ENCODE results near the gene HS1BP3.

Gene HS1BP3

DNA sequence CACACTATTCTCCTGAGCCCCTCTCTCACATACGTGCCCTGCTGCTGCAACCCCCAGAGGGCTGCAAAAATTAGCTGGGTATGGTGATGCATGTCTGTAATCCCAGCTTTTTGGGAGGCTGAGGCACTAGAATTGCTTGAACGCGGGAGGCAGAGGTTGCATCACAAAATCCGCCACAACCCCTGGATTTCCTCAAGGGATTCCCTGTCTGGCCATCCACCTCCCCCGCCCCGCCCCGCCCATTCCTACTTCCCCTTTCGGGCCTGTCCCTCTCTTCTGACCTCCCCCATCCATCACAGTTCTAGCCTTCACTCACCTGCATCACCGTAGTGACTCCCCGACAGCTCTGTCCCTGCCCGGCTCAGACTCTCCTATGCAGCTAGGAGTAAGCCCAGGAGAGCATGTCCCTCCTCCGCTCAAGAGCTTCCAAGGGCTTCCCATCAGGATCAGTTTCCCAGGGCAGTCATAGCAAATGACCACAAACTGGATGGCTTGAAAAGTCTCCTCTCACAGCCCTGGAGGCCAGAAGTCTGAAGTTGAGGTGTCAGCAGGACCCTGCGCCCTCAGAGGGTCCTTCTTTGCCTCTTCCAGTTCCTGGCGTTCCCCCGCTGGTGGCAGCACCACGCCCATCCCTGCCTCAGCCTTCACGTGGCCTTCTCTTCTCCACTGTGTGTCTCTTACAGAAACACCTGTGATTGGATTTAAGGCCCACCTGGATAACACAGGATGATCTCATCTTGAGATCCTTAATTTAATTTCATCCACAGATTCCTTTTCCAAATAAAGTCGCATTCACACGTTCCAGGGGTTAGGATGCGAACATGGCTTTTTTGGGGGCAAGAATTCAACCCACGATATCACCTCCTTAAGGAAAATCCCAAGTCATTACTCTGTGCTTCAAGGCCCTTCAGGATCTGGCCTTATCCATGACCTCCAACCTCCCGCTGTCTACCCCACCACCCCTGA is 58.5 kb downstream of the HS1BP3 start:
- DNase-seq (ENCODE audit: low read depth, low spot score) = no peak
- H3K27ac ChIP-seq = peak overlapping the region; percentile 83

- no peak for DNase-seq (ENCODE audit: low read depth, low spot score)
- no peak overlapping the region for H3K27ac ChIP-seq
These were observed 60.0 kb downstream of the HS1BP3 start for GRCh38 chr2:20590704-20591515.

DNA sequence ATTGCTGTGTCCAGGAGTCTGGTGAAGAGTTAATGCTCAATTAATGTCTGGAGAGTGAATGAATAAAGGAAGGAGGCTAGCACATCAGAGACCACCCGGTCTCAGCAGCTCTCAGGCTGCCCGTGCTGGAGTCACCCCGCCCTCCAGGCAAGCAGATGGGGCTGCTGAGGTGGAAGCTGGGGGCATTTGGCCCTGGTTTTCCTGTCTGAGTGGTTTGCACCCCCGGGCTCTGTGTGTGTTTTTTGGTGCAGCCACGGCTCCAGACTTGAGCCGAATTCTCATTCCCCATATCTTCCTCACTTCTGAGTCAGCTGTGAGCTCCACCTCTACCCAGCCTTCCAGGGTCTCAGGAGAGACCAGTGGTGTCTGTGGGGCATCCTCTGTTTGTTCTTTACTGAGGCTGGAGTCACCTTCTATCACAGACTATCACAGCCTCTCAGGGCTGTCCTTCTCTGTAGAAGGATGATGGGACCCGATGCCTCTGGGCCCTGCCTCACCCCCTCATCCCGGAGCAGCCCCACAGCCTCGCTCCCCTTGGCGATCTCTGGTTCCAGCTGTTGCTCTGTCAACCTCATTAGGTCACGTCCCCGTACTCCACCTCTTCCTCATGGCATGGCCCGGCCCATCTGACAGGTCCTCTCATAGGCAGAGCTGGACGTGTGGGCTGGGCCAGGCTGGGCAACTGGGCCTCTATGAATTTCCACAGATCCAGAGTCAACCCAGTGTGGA is 60.8 kb downstream of the HS1BP3 start:
- no peak for DNase-seq (ENCODE audit: low read depth, low spot score)
- no peak overlapping the region for H3K27ac ChIP-seq

- H3K27ac ChIP-seq = no peak overlapping the region
- DNase-seq (ENCODE audit: low read depth, low spot score) = no peak
These were observed 61.7 kb downstream of the HS1BP3 start for GRCh38 chr2:20588918-20589871.

- DNase-seq (ENCODE audit: low read depth, low spot score) = no peak
- no peak overlapping the region for H3K27ac ChIP-seq
These were observed 64.9 kb downstream of the HS1BP3 start for GRCh38 chr2:20585710-20586594.

GRCh38 chr2:20585359-20585709 is 65.6 kb downstream of the HS1BP3 start:
- no peak overlapping the region for H3K27ac ChIP-seq
- DNase-seq (ENCODE audit: low read depth, low spot score) = no peak

DNA sequence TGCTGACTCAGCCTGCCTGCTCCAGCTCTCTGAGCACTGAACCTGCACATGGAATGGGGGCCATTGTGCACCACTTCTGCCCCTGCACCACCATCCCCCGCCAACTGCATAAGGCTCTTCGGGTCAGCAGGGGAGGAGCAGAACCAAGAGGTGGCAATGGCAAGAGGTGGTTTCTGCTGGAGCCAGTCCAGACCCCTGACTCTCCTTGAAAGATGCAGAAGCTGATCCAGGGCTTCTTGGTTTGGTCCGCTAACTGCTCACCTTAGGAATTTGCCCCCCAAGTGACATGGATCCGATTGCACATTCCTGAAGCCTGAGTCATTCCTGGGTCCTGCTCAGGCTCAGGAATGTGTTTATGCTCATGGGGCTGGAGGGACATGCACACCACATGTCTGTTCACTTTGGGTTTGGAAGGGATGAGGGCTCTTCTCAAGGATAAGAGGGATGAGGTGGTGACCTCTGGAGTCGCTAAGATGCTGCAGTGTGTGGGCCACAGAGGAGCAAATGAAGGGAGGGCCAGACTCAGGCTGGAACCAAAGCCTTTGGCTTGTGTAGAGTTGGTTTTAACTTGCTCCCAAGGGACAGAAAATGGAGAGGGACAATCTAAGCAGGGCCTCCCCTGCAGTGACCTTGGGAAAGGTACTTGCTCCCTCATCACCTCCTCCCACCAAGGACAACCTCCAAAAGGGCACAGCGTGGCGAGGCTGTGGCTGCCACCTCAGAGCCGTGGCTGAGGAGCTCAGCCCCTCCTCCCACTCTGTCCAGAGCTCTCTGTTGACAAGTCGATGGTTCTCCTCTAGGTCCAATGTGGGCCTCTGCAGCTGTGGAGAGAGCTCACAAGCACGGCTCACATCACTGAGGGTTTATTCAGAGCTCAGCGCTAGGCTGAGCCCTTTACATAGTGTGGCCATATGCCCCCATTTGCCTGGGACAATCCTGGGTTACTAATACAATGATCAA is 66.2 kb downstream of the HS1BP3 start:
- peak overlapping the region; percentile 9 for H3K27ac ChIP-seq
- DNase-seq (ENCODE audit: low read depth, low spot score) = no peak

DNA sequence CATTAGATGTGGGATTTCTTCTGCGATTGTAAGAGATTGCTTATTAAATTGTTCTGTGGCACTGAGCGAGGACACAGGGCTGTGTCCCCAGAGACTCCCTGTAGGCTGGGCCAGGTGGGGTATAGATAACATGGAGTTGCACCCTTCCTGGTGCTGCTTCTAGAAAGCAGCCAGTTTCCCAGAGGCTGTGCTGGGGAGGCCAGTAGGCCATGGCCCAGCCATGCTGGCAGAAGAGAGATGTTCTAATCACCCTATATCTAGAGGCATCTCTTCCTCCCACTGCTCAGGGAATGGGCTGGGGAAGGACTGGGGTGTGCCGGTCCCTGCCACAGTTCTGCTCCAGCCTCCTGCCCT is 66.9 kb downstream of the HS1BP3 start:
- no peak for DNase-seq (ENCODE audit: low read depth, low spot score)
- peak overlapping the region; percentile 9 for H3K27ac ChIP-seq

- no peak for DNase-seq (ENCODE audit: low read depth, low spot score)
- H3K27ac ChIP-seq = no peak overlapping the region
These were observed 67.4 kb downstream of the HS1BP3 start for GRCh38 chr2:20583425-20583881.

GRCh38 chr2:20582600-20583221 is 68.2 kb downstream of the HS1BP3 start:
- H3K27ac ChIP-seq = no peak overlapping the region
- DNase-seq (ENCODE audit: low read depth, low spot score) = no peak

DNA sequence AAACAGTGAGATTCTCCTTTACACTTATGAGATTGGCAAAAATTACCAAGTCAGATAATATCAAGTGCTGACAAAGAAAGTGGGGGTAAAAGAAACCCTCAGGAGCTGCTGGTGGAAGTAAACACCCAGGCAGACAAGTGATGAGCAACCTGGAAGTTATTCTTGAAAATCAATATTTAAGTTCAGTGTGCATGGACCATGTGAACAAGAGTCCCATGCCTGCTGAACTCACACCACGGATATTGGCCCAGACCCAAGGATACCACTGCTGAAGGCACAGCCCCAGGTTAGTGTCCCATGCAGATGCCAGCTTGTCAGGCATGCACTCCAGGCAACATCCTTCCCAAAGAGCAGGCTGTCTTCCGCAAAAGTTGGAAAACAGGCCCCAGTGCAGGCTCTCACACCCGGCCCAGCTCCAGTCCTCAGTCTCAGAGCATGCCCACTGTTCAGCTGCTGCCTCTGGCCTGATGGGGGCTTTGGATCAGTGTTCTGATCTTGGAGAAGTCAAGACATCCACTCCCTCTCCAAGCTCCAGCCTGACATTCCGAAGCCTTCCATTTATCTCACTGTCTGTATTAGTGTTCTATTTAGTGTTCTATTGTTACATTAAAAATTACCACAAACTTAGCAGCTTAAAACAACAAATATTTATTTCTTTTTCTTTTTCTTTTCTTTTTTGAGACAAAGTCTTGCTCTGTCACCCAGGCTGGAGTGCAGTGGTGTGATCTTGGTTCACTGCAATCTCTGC is 70.0 kb downstream of the HS1BP3 start:
- no peak overlapping the region for H3K27ac ChIP-seq
- no peak for DNase-seq (ENCODE audit: low read depth, low spot score)

DNA sequence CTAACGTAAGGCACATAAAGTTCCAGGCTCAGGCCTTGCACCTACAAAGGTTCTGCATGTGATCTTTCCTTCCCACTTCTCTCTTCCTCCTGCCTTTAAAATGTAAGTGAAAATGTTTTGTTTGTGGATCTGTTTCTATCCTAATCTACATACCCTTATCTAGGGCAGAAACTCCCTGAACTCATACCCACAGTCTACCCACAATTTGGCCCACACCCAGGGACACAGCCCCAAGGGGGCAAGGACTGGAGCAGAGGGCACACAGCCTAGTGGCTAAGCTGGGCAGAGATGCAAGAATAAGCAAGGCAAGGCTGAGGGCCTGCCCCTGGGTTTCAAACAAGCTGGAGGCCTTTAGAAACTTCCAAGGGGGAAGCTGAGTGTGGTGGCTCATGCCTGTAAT is 71.0 kb downstream of the HS1BP3 start:
- DNase-seq (ENCODE audit: low read depth, low spot score) = no peak
- peak overlapping the region; percentile 81 for H3K27ac ChIP-seq

DNA sequence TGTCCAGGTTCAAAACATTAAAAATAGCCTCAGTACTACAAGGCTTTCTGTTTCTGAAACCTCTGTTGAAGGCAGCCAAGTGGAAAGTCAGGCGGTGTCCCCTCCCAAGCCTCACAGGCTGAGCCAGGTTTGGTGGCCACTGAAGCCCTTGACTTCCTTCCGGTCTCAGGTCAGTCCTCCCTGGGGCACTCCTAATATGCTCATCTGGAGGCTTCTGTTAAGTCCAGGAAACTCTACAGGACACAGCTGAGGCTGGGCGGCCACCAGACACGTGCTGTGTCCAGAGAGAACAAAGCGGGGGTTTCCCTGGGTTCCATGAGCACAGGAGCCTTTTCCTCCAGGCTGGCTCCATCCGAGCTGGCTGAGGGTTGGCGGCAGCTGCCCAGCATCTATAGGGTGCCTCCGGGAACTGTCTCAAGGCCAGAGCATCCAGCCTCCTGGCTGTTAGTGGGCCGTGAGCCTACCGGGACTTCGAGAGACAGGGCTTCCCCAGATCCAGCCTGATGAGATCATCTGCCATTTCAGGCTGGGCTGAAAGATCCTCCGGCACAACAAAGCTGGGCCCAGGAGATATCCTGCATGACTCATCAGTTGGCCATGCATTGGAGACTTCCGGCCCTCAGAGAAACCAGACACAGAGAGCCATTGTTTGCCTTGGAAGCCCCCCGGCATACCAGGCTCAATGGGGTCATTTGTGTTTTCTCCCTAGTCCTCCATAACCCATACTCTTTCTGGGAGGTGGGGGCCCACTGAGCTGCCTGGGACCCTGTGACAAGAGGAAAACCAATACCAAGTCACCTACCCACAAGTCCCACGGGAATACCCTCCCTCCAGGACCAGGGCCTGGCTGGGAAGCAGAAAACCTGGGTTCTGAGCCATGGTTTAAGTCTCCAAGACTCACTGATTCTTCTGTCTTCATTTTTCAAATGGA is 71.7 kb downstream of the HS1BP3 start:
- DNase-seq (ENCODE audit: low read depth, low spot score) = peak; percentile 72
- peak overlapping the region; percentile 81 for H3K27ac ChIP-seq

DNA sequence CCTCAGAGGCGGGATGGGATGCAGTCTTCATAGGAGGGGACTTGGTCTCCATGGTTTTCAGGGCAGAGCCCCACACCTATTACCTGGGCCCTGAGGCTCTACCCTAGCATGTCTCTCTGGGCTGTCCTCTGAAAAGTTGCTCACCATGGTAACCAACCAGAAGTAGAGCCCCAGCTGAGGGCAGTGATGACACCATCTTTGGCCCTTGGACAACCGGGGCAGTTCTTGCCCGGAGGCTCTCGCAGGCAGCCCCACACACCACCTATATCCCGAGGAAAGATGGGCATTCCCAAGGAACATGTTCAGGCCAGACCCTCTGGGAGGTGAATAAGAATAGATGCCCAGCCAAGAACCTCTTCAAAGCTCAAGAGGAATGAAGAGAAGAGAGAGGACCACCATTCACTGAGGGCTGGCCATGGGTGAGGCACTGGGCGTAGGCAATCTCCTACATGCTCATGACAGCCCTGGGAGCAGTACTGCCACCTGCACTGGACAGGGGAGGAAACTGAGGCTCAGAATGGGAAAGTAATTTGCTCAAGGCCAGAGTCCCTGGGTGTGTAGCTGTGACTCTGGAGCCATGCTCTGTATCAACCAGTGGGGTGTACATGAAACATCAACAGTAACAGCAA is 72.5 kb downstream of the HS1BP3 start:
- peak overlapping the region; percentile 81 for H3K27ac ChIP-seq
- DNase-seq (ENCODE audit: low read depth, low spot score) = no peak

Data from epithelial cell of prostate (primary cell).